Effector memory CD4-positive, alpha-beta T cell (primary cell): Measurements from ENCODE around the gene ABHD4.

Source experiments
- DNase-seq, 3 donors: peaks; one replicate each; pipeline ENCODE4 v3.0.0-alpha.2; 2020
- H3K27ac ChIP-seq: 2 replicates; pipeline ENCODE4 v1.7.0; 2013; ENCODE audit warnings: mild to moderate bottlenecking, low read length, moderate library complexity; ENCODE audit not compliant: insufficient read depth, poor library complexity, severe bottlenecking
- H3K27me3 ChIP-seq: replicated peaks from 2 replicates; pipeline ENCODE4 v1.7.0; 2013; ENCODE audit warnings: mild to moderate bottlenecking, low read length; ENCODE audit not compliant: insufficient read depth, control insufficient read depth, poor library complexity, severe bottlenecking
- H3K36me3 ChIP-seq: 2 replicates; pipeline ENCODE4 v1.7.0; 2013; ENCODE audit warnings: mild to moderate bottlenecking, low read length, moderate library complexity; ENCODE audit not compliant: control insufficient read depth, insufficient read depth
- H3K4me1 ChIP-seq: 2 replicates; pipeline ENCODE4 v1.7.0; 2013; ENCODE audit warnings: low read length, mild to moderate bottlenecking; ENCODE audit not compliant: control insufficient read depth, insufficient read depth, poor library complexity, severe bottlenecking
- H3K4me3 ChIP-seq: 2 replicates; pipeline ENCODE4 v1.7.0; 2013; ENCODE audit warnings: low read length, low read depth, mild to moderate bottlenecking; ENCODE audit not compliant: insufficient read depth, poor library complexity, severe bottlenecking
- H3K9me3 ChIP-seq: 2 replicates; pipeline ENCODE4 v1.7.0; 2013; ENCODE audit warnings: mild to moderate bottlenecking, low read length, moderate library complexity; ENCODE audit not compliant: control insufficient read depth

The ABHD4 gene

DNA sequence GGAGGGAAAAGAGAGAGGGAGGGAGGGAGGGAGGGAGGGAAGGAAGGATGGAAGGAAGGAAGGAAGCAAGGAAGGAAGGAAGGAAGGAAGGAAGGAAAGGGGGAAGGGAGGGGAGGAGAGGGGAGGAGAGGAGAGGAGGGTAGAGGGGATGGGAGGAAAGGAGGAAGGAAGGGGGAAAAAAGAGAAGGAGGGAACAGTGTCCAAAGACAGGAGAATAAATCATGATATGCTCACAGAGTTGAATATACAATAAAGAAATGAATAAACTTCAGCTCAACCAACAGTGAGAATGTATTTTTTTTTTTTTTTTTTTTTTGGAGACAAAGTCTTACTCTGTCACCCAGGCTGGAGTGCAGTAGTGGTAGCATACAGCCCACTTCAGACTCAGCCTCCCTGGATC lies 42.1 kb downstream of the ABHD4 start:
- no peaks in the 10 kb centered on the region for H3K4me1 ChIP-seq
- H3K4me3 ChIP-seq: no peak overlapping the region
- DNase-seq: no peak
- H3K27me3 ChIP-seq: no peaks in the 10 kb centered on the region
- no peaks in the 10 kb centered on the region for H3K36me3 ChIP-seq
- no peak overlapping the region for H3K27ac ChIP-seq
- H3K9me3 ChIP-seq: no peaks in the 10 kb centered on the region

DNA sequence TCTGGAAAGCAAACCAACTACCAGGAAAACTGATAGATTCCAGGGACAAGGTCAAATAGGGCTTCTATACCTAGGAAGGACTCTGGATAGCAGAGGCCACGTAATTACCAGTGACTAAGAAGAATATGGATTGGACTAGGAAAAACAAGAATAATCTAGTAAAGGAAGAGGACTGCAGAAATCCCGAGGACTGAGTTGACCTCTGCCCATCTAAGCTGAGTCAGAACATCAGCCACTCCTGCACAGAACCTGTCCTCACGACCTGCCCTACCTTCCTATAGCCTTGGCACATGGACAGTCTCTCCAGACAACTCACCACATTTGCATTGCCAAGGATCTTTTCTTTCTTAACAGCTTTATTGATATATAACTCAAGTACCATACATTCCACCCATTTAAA lies 43.7 kb downstream of the ABHD4 start:
- H3K27ac ChIP-seq: no peak overlapping the region
- no peaks in the 10 kb centered on the region for H3K9me3 ChIP-seq
- DNase-seq: no peak
- H3K36me3 ChIP-seq: no peaks in the 10 kb centered on the region
- no peak overlapping the region for H3K4me3 ChIP-seq
- H3K4me1 ChIP-seq: no peaks in the 10 kb centered on the region
- no peaks in the 10 kb centered on the region for H3K27me3 ChIP-seq

DNA sequence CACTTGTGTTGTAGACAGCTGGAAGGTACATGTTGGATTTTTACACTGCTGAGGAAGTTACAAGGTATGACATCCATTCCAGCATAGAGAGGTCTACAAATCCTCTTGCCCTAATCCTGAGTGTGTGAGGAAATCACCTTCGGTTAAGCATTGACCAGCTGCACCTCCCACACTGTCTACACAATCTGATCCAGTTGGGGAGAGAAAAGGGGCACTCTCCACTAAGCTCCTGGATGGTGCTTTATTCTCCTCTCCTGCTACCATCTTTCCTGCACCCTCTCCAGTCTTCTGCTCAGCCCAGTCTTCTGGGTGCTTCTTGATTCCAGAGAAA lies 46.2 kb downstream of the ABHD4 start, which contains the start of gene OR6J1:
TSS of gene OR6J1 (minus strand) at position 48 of the 331 bp plus-strand sequence. CDS start 9,541 bp downstream, outside the sequence.
- no peaks in the 10 kb centered on the region for H3K9me3 ChIP-seq
- DNase-seq: no peak
- no peaks in the 10 kb centered on the region for H3K36me3 ChIP-seq
- no peak within 1 kb of the TSS for H3K4me3 ChIP-seq
- no peaks in the 10 kb centered on the region for H3K4me1 ChIP-seq
- no peak within 1 kb of the TSS for H3K27ac ChIP-seq
- H3K27me3 ChIP-seq: no peaks in the 10 kb centered on the region

DNA sequence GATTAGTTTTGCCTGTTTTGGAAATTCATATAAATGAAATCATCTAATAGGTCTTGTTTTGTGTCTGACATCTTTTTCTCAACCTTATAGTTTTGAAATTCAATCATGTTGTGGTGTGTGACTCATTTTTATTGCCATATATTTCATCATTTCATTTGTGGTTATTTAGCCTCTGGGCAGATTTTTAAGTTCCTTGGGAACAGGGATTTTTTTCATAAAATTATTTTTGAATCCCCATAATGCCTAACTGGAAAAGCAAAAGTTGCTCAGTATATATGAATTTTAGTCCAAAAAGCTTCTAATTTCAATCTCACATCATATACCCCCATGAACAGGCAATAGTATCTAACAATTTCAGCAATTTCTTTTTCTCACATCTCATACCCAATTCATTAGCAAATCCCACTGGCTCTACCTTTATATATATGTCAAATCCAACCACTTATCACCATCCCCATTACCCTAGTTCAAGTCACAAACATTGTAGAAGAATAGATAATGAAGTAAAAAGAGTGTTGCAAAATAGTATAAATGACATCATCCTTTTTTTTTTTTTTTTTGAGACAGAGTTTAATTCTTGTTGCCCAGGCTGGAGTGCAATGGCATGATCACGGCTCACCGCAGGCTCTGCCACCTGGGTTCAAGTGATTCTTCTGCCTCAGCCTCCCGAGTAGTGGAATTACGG lies 48.6 kb downstream of the ABHD4 start:
- H3K36me3 ChIP-seq: no peaks in the 10 kb centered on the region
- no peaks in the 10 kb centered on the region for H3K4me1 ChIP-seq
- DNase-seq: no peak
- no peaks in the 10 kb centered on the region for H3K9me3 ChIP-seq
- H3K27ac ChIP-seq: no peak overlapping the region
- no peaks in the 10 kb centered on the region for H3K27me3 ChIP-seq
- no peak overlapping the region for H3K4me3 ChIP-seq

- no peak overlapping the region for H3K27ac ChIP-seq
- DNase-seq: no peak
- no peaks in the 10 kb centered on the region for H3K36me3 ChIP-seq
- H3K4me1 ChIP-seq: no peaks in the 10 kb centered on the region
- no peak overlapping the region for H3K4me3 ChIP-seq
- H3K9me3 ChIP-seq: no peaks in the 10 kb centered on the region
- H3K27me3 ChIP-seq: no peaks in the 10 kb centered on the region
These were observed 50.4 kb downstream of the ABHD4 start for GRCh38 chr14:22648506-22648905.

DNA sequence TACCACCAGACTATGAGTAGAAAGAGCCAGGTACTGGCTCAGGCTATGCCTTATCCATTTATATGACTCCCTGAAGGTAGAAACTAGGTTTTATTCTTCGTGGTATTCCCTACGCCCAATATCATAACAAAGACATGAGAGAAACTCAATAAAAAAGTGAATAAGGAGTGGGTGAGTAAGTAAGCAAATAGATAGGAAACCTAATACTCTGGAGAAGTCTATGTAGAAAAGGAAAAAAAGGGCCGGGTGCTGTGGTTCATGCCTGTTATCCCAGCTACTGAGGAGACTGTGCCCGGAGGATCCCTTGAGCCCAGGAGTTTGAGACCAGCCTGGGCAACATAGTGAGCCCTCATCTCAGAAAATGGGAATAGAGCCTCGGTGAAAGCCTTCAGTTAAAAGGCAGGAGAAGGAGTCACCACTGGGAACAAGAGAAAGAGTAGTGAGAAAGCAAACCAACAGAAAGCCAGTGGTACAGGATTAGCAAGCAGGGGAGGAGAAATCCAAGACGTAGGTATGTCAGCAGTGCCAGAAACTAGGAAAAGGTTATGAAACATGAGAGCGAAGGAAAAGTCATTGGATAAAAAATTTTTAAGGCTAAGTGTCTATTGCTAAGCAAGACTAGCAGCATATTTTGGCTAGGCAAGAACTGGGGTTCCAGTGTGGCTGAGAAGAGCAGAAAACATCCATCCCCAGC lies 52.1 kb downstream of the ABHD4 start:
- Histone ChIP-seq H3K27me3 (no peaks in the 10 kb centered on the region), H3K36me3 (no peaks in the 10 kb centered on the region), H3K4me3 (no peak overlapping the region), H3K9me3 (no peaks in the 10 kb centered on the region), H3K27ac (no peak overlapping the region), H3K4me1 (no peaks in the 10 kb centered on the region)
- no peak for DNase-seq

- H3K27me3 ChIP-seq: no peaks in the 10 kb centered on the region
- DNase-seq: no peak
- no peak overlapping the region for H3K27ac ChIP-seq
- H3K4me1 ChIP-seq: no peaks in the 10 kb centered on the region
- no peaks in the 10 kb centered on the region for H3K9me3 ChIP-seq
- no peaks in the 10 kb centered on the region for H3K36me3 ChIP-seq
- no peak overlapping the region for H3K4me3 ChIP-seq
These were observed 52.9 kb downstream of the ABHD4 start for GRCh38 chr14:22650960-22651521.

DNA sequence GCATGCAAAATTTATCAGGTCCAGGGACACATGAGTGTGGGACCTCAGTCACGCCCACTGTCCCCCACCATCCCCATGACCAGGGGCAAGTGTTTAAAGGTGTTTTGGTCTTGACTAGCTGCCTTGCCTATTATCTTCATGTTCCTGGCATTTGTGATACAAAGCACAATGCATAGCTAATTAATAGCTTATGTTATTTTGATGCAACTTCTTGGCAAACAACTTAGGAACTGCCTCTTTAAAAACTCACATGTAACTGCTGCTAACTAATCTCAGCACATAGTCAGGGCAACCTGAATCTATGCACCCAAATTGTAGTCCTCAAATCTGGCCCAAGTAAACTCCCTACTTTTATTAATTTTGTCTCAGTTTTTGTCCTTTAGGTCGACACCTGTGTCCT lies 53.5 kb downstream of the ABHD4 start:
- no peak overlapping the region for H3K4me3 ChIP-seq
- H3K27me3 ChIP-seq: no peaks in the 10 kb centered on the region
- H3K4me1 ChIP-seq: no peaks in the 10 kb centered on the region
- no peak overlapping the region for H3K27ac ChIP-seq
- no peaks in the 10 kb centered on the region for H3K9me3 ChIP-seq
- DNase-seq: no peak
- no peaks in the 10 kb centered on the region for H3K36me3 ChIP-seq

DNA sequence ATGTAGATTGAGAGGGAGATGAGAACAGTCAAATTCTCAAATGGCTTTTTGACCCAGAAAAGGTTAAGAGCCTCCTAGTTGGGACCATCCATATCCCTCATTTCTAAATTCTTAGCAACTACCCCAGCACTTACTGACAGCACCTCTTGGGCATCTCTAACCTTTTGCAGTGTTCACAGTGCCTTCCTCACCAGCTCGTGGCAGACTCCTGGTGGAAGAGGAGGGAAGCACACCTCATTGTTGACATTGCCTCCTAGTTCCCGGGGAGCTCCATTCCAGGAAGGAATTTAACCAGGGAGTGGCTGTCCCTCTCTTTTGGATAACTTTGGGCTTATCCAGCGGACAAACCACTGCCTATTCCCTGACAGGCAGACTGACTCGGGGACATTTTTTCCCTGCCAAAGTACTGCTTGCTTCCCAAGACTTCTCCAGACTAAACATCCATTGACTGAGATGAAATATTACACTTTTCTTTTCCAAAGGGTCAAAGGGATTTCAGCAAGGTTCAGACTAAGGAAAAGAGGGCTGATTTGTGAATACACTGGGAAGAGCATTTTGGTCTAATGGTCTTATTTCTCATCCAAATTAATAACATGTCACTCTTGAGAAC lies 55.0 kb downstream of the ABHD4 start:
- no peak overlapping the region for H3K27ac ChIP-seq
- peak; percentile 10 to 26 (median 18) for DNase-seq
- H3K4me1 ChIP-seq: no peaks in the 10 kb centered on the region
- H3K27me3 ChIP-seq: no peaks in the 10 kb centered on the region
- no peak overlapping the region for H3K4me3 ChIP-seq
- no peaks in the 10 kb centered on the region for H3K36me3 ChIP-seq
- no peaks in the 10 kb centered on the region for H3K9me3 ChIP-seq

GRCh38 chr14:22656226-22656625 lies 58.1 kb downstream of the ABHD4 start:
- no peaks in the 10 kb centered on the region for H3K27me3 ChIP-seq

More at GRCh38 chr14:22656226-22656625, 58.1 kb downstream of the ABHD4 start:
- Histone ChIP-seq H3K36me3 (no peaks in the 10 kb centered on the region), H3K4me3 (no peak overlapping the region), H3K4me1 (no peaks in the 10 kb centered on the region), H3K9me3 (no peaks in the 10 kb centered on the region), H3K27ac (no peak overlapping the region)
- no peak for DNase-seq
